Liver (tissue), 9 donors: Measurements from ENCODE around the gene SCYGR4. TPM values are rescaled to one million over a fixed set of nuclear protein-coding genes. Genes with fewer than 3 reads are reported as not detected.

Experiments used
- DNase-seq: peaks from one replicate; pipeline ENCODE4 v3.0.0-alpha.2; 2017; ENCODE audit warnings: low spot score
- H3K27ac ChIP-seq, 2 donors: one replicate each; pipeline ENCODE4 v1.7.0; 2013; ENCODE audit warnings: inconsistent platforms in 2 of 2, low read length in 2 of 2, control low read depth in 1 of 2, low read depth in 1 of 2, mild to moderate bottlenecking in 1 of 2
- H3K27me3 ChIP-seq, 4 donors: one replicate each; pipeline versions ENCODE4 v1.6.1 to v1.7.0; 2013; ENCODE audit warnings: low read length in 3 of 4, inconsistent platforms in 1 of 4, mild to moderate bottlenecking in 1 of 4, moderate library complexity in 1 of 4; ENCODE audit not compliant: control insufficient read depth in 4 of 4, insufficient read depth in 4 of 4
- H3K36me3 ChIP-seq, 4 donors: one replicate each; pipeline versions ENCODE4 v1.6.1 to v1.7.0; 2013; ENCODE audit warnings: low read length in 3 of 4, mild to moderate bottlenecking in 3 of 4, low read depth in 1 of 4, moderate library complexity in 1 of 4; ENCODE audit not compliant: control insufficient read depth in 4 of 4, insufficient read depth in 3 of 4
- H3K4me1 ChIP-seq, 4 donors: one replicate each; pipeline versions ENCODE4 v1.6.1 to v1.7.0; 2013; ENCODE audit warnings: low read length in 3 of 4, mild to moderate bottlenecking in 3 of 4, moderate library complexity in 1 of 4; ENCODE audit not compliant: control insufficient read depth in 4 of 4, insufficient read depth in 4 of 4
- H3K4me3 ChIP-seq, 3 donors: one replicate each; pipeline versions ENCODE4 v1.6.1 to v1.7.0; 2013; ENCODE audit warnings: low read length in 3 of 3, control low read depth in 1 of 3, low read depth in 1 of 3, mild to moderate bottlenecking in 1 of 3
- H3K9ac ChIP-seq, 2 donors: one replicate each; pipeline ENCODE4 v1.7.0; 2013; ENCODE audit warnings: low read length in 2 of 2, mild to moderate bottlenecking in 2 of 2, moderate library complexity in 2 of 2, control low read depth in 1 of 2, low read depth in 1 of 2
- H3K9me3 ChIP-seq, 4 donors: one replicate each; pipeline versions ENCODE4 v1.6.1 to v1.7.0; 2013; ENCODE audit warnings: low read length in 3 of 4; ENCODE audit not compliant: control insufficient read depth in 4 of 4
- EGR1 ChIP-seq, 2 donors: IDR thresholded peaks; 2 replicates each; pipeline ENCODE4 v1.6.1; 2016 to 2018; ENCODE audit warnings: antibody characterized with exemption in 2 of 2, low read depth in 2 of 2
- FOXA1 ChIP-seq: IDR thresholded peaks from 2 replicates; pipeline ENCODE4 v1.6.1; 2016; ENCODE audit warnings: antibody characterized with exemption
- FOXA2 ChIP-seq: IDR thresholded peaks from 2 replicates; pipeline ENCODE4 v1.6.1; 2016; ENCODE audit warnings: antibody characterized with exemption
- GABPA ChIP-seq, 2 donors: IDR thresholded peaks in 1 of 2; conservative IDR thresholded peaks in 1 of 2; 2 replicates each; pipeline ENCODE4 v1.6.1; 2016; ENCODE audit warnings: antibody characterized with exemption in 2 of 2, mild to moderate bottlenecking in 1 of 2, moderate library complexity in 1 of 2
- HNF4A ChIP-seq, 2 donors: conservative IDR thresholded peaks; 2 replicates each; pipeline ENCODE4 v1.6.1; 2016; ENCODE audit warnings: antibody characterized with exemption in 2 of 2, mild to moderate bottlenecking in 2 of 2
- HNF4G ChIP-seq: IDR thresholded peaks from 2 replicates; pipeline ENCODE4 v1.6.1; 2016; ENCODE audit warnings: antibody characterized with exemption
- NR2F2 ChIP-seq: IDR thresholded peaks from 2 replicates; pipeline ENCODE4 v1.6.1; 2016; ENCODE audit warnings: antibody characterized with exemption
- RAD21 ChIP-seq, 2 donors: IDR thresholded peaks; 2 replicates each; pipeline ENCODE4 v1.6.1; 2016; ENCODE audit warnings: antibody characterized with exemption in 2 of 2, mild to moderate bottlenecking in 2 of 2
- RXRA ChIP-seq, 2 donors: IDR thresholded peaks; 2 replicates each; pipeline ENCODE4 v1.6.1; 2017 to 2018; ENCODE audit warnings: antibody characterized with exemption in 2 of 2, mild to moderate bottlenecking in 1 of 2
- SP1 ChIP-seq: IDR thresholded peaks from 2 replicates; pipeline ENCODE4 v1.6.1; 2018; ENCODE audit warnings: antibody characterized with exemption, mild to moderate bottlenecking
- TAF1 ChIP-seq: conservative IDR thresholded peaks from 2 replicates; pipeline ENCODE4 v1.6.1; 2016; ENCODE audit warnings: antibody characterized with exemption, mild to moderate bottlenecking
- YY1 ChIP-seq: IDR thresholded peaks from 2 replicates; pipeline ENCODE4 v1.6.1; 2016; ENCODE audit warnings: antibody characterized with exemption, mild to moderate bottlenecking
- WGBS: extraction: QIAGEN DNeasy Blood & Tissue Kit; methylation state at CpG from one replicate; pipeline ENCODE4 v1.1.7; 2013; 5-methylcytosine and 5-hydroxymethylcytosine counted together
- polyA plus RNA-seq, 2 donors: library from polyadenylated mRNA; stranded (reverse) in 1 of 2; unstranded in 1 of 2; fragments of 200-250 nt in 1 of 2; fragments of >200 nt in 1 of 2; fragmentation: Nextera tagmentation in 1 of 2; extraction: Ambion mirVana in 1 of 2; gene quantifications; one replicate each; pipeline versions ENCODE4 v1.2.1 to v1.2.3, GENCODE V29; 2013 to 2015
- total RNA-seq, 2 donors: library from RNA; depleted of rRNA; stranded (reverse); fragments of >200 nt; gene quantifications; one replicate each; pipeline ENCODE4 v1.2.3, GENCODE V29; 2014
- TF ChIP-seq, protein P1 (sequence below): fragments of 150-350 bp; IDR thresholded peaks from 2 replicates; pipeline ENCODE4 v1.5.1; 2017; ENCODE audit warnings: improper control_type of control experiment, low read depth, low read length; ENCODE audit not compliant: missing input control
- TF ChIP-seq, protein P2 (sequence below): IDR thresholded peaks from 2 replicates; pipeline ENCODE4 v1.6.1; 2016; ENCODE audit warnings: antibody characterized with exemption
- TF ChIP-seq, protein P3 (sequence below): IDR thresholded peaks from 2 replicates; pipeline ENCODE4 v1.6.1; 2016; ENCODE audit warnings: antibody characterized with exemption, mild to moderate bottlenecking
- TF ChIP-seq, protein P4 (sequence below): IDR thresholded peaks from 2 replicates; pipeline ENCODE4 v1.6.1; 2016; ENCODE audit warnings: antibody characterized with exemption
- TF ChIP-seq, protein P5 (sequence below): IDR thresholded peaks from 2 replicates; pipeline ENCODE4 v1.6.1; 2016; ENCODE audit warnings: antibody characterized with exemption
- donor health status: healthy.
- donor health status: healthy.
- donor health status: healthy.
- donor health status: healthy.
- donor health status: healthy.

Gene SCYGR4, protein sequence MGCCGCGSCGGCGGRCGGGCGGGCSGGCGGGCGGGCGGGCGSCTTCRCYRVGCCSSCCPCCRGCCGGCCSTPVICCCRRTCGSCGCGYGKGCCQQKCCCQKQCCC
- total RNA-seq, result not detected
- not detected for polyA plus RNA-seq

DNA sequence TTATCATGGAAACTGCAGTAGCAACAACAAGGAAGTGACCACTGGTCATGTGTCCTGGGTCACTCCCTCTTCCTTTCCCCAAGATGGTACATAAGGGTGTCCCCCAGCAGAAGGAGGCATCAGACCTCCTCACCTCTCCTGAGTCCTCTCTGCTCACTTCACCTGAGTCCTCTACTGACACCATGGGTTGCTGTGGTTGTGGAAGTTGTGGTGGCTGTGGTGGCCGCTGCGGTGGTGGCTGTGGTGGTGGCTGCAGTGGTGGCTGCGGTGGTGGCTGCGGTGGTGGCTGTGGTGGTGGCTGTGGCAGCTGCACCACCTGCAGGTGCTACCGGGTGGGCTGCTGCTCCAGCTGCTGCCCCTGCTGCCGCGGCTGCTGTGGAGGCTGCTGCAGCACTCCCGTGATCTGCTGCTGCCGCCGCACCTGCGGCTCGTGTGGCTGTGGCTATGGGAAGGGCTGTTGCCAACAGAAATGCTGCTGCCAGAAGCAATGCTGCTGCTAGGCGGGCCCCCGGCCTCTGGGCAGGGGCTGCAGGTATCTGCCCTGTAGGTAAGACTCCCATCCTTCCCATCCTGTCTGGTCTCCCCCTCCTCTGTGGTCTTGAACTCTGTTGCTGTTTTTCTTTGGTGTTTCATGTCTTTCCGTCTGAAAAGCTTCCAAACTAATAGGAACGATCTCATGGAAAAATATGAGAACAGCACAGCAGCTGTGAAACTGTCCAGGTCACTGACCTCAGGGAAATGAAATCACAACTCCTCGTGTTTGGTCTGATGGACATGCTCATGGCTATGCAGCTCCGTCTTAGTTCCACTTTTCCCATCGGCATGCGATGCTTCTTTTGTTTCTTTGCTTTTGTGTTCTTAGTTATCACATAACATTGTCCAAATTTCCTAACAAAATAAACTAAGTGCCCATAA lies at the start of gene SCYGR4:
Gene SCYGR4, plus strand, starts transcription at position 183 of the 915 bp plus-strand sequence. Its CDS starts 0 bp downstream, at position 183.
- H3K27me3 ChIP-seq, result no peaks in the 10 kb centered on the region
- H3K9me3 ChIP-seq, result peaks cover 0 to 3% (median 1%) of the 10 kb centered on the region in 4 donors
- peaks cover 0 to 2% (median 0%) of the 10 kb centered on the region in 4 donors for H3K4me1 ChIP-seq
- no peak within 1 kb of the TSS for H3K27ac ChIP-seq
- TF ChIP-seq NR2F2, result peak; percentile 12
- no peak for TF ChIP-seq YY1
- peak; percentile 24 to 47 for TF ChIP-seq RXRA (IDR thresholded peaks at IDR 0.05)
- H3K36me3 ChIP-seq, result no peaks in the 10 kb centered on the region
- DNase-seq, result no peak
- H3K9ac ChIP-seq, result no peak within 1 kb of the TSS
- H3K4me3 ChIP-seq, result no peak within 1 kb of the TSS
- WGBS, result 78% methylated on average over 20 of the region's 20 CpGs

DNA sequence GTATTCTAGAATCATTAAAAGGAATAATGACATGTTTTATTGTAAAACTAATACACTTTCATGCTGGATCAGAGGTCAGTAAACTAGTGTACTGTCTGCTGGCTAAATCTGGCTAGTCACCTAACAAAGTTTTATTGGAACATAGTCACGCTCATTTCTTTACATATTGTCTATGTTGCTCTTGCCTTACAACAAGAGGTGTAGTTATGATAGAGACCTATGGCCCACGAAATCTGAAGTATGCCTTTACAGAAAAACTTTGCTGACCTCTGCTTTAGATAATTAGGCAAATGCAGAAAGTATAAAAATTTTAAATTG lies 48.5 kb upstream of the SCYGR4 start:
- no peak for DNase-seq
- TF ChIP-seq GABPA (IDR thresholded peaks at IDR 0.05 in 1 of 2, conservative IDR thresholded peaks at IDR 0.05 in 1 of 2), result no peak
- TF ChIP-seq NR2F2, result no peak
- no peak for TF ChIP-seq FOXA1
- Histone ChIP-seq H3K9ac (no peak overlapping the region), H3K36me3 (no peaks in the 10 kb centered on the region), H3K4me3 (no peak overlapping the region), H3K27me3 (no peaks in the 10 kb centered on the region), H3K4me1 (no peaks in the 10 kb centered on the region), H3K9me3 (no peaks in the 10 kb centered on the region), H3K27ac (no peak overlapping the region)
- WGBS, result 91% methylated on average over 2 of the region's 2 CpGs

DNA sequence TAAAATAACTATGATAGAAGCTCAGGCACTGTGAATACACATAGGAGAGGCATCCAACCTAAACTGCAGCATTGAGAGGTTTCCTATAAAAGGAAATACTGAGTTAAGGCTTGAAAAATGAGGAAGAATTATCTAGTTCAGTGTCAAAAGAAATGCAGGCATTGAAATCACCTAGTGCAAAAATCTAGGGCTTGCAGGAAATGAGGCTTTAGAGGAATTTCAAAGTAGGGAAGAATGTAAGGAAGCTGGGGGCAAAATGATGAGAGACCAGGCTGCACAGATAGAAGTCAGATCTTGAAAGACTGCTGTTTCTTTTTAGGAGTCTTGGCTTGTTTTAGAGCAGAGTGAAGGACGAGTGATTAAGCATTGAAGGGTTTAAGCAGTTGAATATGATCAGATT lies 46.7 kb upstream of the SCYGR4 start:
- no peaks in the 10 kb centered on the region for H3K9me3 ChIP-seq
- H3K27me3 ChIP-seq, result no peaks in the 10 kb centered on the region
- TF ChIP-seq YY1 (no peak), EGR1 (IDR thresholded peaks at IDR 0.05; ENCODE audit: low read depth in 2 of 2) (no peak), TAF1 (no peak), HNF4G (no peak), NR2F2 (no peak), SP1 (no peak), GABPA (IDR thresholded peaks at IDR 0.05 in 1 of 2, conservative IDR thresholded peaks at IDR 0.05 in 1 of 2) (no peak), RXRA (IDR thresholded peaks at IDR 0.05) (no peak), HNF4A (conservative IDR thresholded peaks at IDR 0.05) (no peak), FOXA2 (no peak), RAD21 (IDR thresholded peaks at IDR 0.05) (no peak), FOXA1 (no peak)
- TF ChIP-seq, protein P1, sequence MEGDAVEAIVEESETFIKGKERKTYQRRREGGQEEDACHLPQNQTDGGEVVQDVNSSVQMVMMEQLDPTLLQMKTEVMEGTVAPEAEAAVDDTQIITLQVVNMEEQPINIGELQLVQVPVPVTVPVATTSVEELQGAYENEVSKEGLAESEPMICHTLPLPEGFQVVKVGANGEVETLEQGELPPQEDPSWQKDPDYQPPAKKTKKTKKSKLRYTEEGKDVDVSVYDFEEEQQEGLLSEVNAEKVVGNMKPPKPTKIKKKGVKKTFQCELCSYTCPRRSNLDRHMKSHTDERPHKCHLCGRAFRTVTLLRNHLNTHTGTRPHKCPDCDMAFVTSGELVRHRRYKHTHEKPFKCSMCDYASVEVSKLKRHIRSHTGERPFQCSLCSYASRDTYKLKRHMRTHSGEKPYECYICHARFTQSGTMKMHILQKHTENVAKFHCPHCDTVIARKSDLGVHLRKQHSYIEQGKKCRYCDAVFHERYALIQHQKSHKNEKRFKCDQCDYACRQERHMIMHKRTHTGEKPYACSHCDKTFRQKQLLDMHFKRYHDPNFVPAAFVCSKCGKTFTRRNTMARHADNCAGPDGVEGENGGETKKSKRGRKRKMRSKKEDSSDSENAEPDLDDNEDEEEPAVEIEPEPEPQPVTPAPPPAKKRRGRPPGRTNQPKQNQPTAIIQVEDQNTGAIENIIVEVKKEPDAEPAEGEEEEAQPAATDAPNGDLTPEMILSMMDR, result no peak
- TF ChIP-seq, protein P2, sequence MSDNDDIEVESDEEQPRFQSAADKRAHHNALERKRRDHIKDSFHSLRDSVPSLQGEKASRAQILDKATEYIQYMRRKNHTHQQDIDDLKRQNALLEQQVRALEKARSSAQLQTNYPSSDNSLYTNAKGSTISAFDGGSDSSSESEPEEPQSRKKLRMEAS, result no peak
- TF ChIP-seq, protein P3, sequence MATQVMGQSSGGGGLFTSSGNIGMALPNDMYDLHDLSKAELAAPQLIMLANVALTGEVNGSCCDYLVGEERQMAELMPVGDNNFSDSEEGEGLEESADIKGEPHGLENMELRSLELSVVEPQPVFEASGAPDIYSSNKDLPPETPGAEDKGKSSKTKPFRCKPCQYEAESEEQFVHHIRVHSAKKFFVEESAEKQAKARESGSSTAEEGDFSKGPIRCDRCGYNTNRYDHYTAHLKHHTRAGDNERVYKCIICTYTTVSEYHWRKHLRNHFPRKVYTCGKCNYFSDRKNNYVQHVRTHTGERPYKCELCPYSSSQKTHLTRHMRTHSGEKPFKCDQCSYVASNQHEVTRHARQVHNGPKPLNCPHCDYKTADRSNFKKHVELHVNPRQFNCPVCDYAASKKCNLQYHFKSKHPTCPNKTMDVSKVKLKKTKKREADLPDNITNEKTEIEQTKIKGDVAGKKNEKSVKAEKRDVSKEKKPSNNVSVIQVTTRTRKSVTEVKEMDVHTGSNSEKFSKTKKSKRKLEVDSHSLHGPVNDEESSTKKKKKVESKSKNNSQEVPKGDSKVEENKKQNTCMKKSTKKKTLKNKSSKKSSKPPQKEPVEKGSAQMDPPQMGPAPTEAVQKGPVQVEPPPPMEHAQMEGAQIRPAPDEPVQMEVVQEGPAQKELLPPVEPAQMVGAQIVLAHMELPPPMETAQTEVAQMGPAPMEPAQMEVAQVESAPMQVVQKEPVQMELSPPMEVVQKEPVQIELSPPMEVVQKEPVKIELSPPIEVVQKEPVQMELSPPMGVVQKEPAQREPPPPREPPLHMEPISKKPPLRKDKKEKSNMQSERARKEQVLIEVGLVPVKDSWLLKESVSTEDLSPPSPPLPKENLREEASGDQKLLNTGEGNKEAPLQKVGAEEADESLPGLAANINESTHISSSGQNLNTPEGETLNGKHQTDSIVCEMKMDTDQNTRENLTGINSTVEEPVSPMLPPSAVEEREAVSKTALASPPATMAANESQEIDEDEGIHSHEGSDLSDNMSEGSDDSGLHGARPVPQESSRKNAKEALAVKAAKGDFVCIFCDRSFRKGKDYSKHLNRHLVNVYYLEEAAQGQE, result no peak
- TF ChIP-seq, protein P4, sequence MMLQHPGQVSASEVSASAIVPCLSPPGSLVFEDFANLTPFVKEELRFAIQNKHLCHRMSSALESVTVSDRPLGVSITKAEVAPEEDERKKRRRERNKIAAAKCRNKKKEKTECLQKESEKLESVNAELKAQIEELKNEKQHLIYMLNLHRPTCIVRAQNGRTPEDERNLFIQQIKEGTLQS, result no peak
- TF ChIP-seq, protein P5, sequence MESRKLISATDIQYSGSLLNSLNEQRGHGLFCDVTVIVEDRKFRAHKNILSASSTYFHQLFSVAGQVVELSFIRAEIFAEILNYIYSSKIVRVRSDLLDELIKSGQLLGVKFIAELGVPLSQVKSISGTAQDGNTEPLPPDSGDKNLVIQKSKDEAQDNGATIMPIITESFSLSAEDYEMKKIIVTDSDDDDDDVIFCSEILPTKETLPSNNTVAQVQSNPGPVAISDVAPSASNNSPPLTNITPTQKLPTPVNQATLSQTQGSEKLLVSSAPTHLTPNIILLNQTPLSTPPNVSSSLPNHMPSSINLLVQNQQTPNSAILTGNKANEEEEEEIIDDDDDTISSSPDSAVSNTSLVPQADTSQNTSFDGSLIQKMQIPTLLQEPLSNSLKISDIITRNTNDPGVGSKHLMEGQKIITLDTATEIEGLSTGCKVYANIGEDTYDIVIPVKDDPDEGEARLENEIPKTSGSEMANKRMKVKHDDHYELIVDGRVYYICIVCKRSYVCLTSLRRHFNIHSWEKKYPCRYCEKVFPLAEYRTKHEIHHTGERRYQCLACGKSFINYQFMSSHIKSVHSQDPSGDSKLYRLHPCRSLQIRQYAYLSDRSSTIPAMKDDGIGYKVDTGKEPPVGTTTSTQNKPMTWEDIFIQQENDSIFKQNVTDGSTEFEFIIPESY, result no peak
- no peak for DNase-seq
- no peaks in the 10 kb centered on the region for H3K4me1 ChIP-seq
- H3K4me3 ChIP-seq, result no peak overlapping the region
- no peaks in the 10 kb centered on the region for H3K36me3 ChIP-seq
- H3K27ac ChIP-seq, result no peak overlapping the region
- WGBS, result 72% methylated on average over 1 of the region's 1 CpG
- no peak overlapping the region for H3K9ac ChIP-seq
